IMR-90 (cell line): ENCODE data around the gene ALPI. TPM values are rescaled to one million over a fixed set of nuclear protein-coding genes. Genes with fewer than 3 reads are reported as not detected.

Experiments used
- ATAC-seq: fragments of 200-7000 bp; cut with Tn5 transposase; 2 replicates; pipeline ENCODE4 v1.9.1; 2020; ENCODE audit warnings: low read depth, mild to moderate bottlenecking, moderate library complexity
- BruUV-seq: library from RNA; stranded (reverse); fragments of 400-500 nt; replicated peaks from 2 replicates; lab custom pipeline; 2021; lab: Mats Ljungman, UMichigan
- CTCF ChIA-PET: fragments of 300-600 bp; formaldehyde crosslinking; extraction: SDS; loops from one replicate; lab custom pipeline; 2021; ENCODE audit warnings: antibody characterized with exemption; lab: Yijun Ruan, JAX
- POLR2A ChIA-PET: fragments of 300-600 bp; sonication (Branson Sonifier 250); formaldehyde crosslinking; loops from one replicate; lab custom pipeline; 2022; ENCODE audit warnings: antibody characterized with exemption; ENCODE audit not compliant: unreplicated experiment; lab: Charles Lee
- DNase-seq: peaks from one replicate; pipeline ENCODE4 v3.0.0; 2013
- H2AFZ ChIP-seq: replicated peaks from 2 replicates; pipeline ENCODE3; 2013; ENCODE audit warnings: low read length, mild to moderate bottlenecking; ENCODE audit not compliant: poor library complexity
- H2AK5ac ChIP-seq: 2 replicates; pipeline ENCODE4 v1.6.1; 2013; ENCODE audit warnings: low read depth, low read length, inconsistent platforms
- H2AK9ac ChIP-seq: replicated peaks from 2 replicates; pipeline ENCODE3; 2013; ENCODE audit warnings: mild to moderate bottlenecking, low read depth, low read length, moderate library complexity; ENCODE audit not compliant: poor library complexity
- H2BK120ac ChIP-seq: 2 replicates; pipeline ENCODE4 v1.6.1; 2013; ENCODE audit warnings: low read depth, low read length, inconsistent platforms
- H2BK15ac ChIP-seq: 3 replicates; pipeline ENCODE4 v1.6.1; 2013; ENCODE audit warnings: low read depth, low read length, inconsistent platforms
- H2BK20ac ChIP-seq: 2 replicates; pipeline ENCODE4 v1.6.1; 2013; ENCODE audit warnings: low read depth, mild to moderate bottlenecking, inconsistent platforms, low read length, moderate library complexity
- H2BK5ac ChIP-seq: 2 replicates; pipeline ENCODE4 v1.6.1; 2013; ENCODE audit warnings: mild to moderate bottlenecking, low read depth, low read length, inconsistent platforms; ENCODE audit not compliant: poor library complexity, severe bottlenecking
- H3K14ac ChIP-seq: replicated peaks from 2 replicates; pipeline ENCODE4 v1.6.1; 2013; ENCODE audit warnings: low read depth, low read length, inconsistent platforms
- H3K18ac ChIP-seq: 2 replicates; pipeline ENCODE4 v1.6.1; 2013; ENCODE audit warnings: low read depth, low read length, control low read depth
- H3K23ac ChIP-seq: 2 replicates; pipeline ENCODE4 v1.6.1; 2013; ENCODE audit warnings: low read depth, low read length, inconsistent platforms
- H3K27ac ChIP-seq: 2 replicates; pipeline ENCODE4 v1.5.1; 2013; ENCODE audit warnings: mild to moderate bottlenecking, control low read depth, low read length; ENCODE audit not compliant: insufficient read depth
- H3K27me3 ChIP-seq: 2 replicates; pipeline ENCODE4 v1.6.1; 2013; ENCODE audit warnings: low read length; ENCODE audit not compliant: control insufficient read depth, insufficient read depth
- H3K36me3 ChIP-seq: 2 replicates; pipeline ENCODE4 v1.6.1; 2013; ENCODE audit warnings: low read length, mixed read lengths; ENCODE audit not compliant: control insufficient read depth, insufficient read depth
- H3K4ac ChIP-seq: 2 replicates; pipeline ENCODE4 v1.6.1; 2013; ENCODE audit warnings: low read depth, low read length, inconsistent platforms
- H3K4me1 ChIP-seq: 2 replicates; pipeline ENCODE4 v1.6.1; 2013; ENCODE audit warnings: low read length, mixed read lengths; ENCODE audit not compliant: control insufficient read depth, insufficient read depth
- H3K4me2 ChIP-seq: 2 replicates; pipeline ENCODE4 v1.6.1; 2013; ENCODE audit warnings: low read depth, mild to moderate bottlenecking, control low read depth, low read length, moderate library complexity
- H3K4me3 ChIP-seq: 2 replicates; pipeline ENCODE4 v1.5.1; 2013; ENCODE audit warnings: low read depth, mild to moderate bottlenecking, control low read depth, low read length, moderate library complexity; ENCODE audit not compliant: insufficient read depth
- H3K56ac ChIP-seq: 2 replicates; pipeline ENCODE4 v1.6.1; 2013; ENCODE audit warnings: low read length, inconsistent platforms; ENCODE audit not compliant: insufficient read depth; ENCODE audit errors: extremely low read depth
- H3K79me1 ChIP-seq, 2 experiments: 2 replicates each; pipeline ENCODE4 v1.6.1; 2013; ENCODE audit warnings: low read length in 2 of 2, inconsistent platforms in 1 of 2, low read depth in 1 of 2
- H3K9ac ChIP-seq: 2 replicates; pipeline ENCODE4 v1.6.1; 2013; ENCODE audit warnings: low read depth, low read length, control low read depth
- H3K9me1 ChIP-seq: 2 replicates; pipeline ENCODE4 v1.6.1; 2013; ENCODE audit warnings: low read length, inconsistent platforms; ENCODE audit not compliant: insufficient read depth
- H3K9me3 ChIP-seq: 2 replicates; pipeline ENCODE4 v1.6.1; 2013; ENCODE audit warnings: low read length; ENCODE audit not compliant: control insufficient read depth, insufficient read depth
- H4K20me1 ChIP-seq: 2 replicates; pipeline ENCODE4 v1.6.1; 2013; ENCODE audit warnings: low read length, inconsistent platforms; ENCODE audit not compliant: insufficient read depth
- H4K5ac ChIP-seq: 2 replicates; pipeline ENCODE4 v1.6.1; 2013; ENCODE audit warnings: mild to moderate bottlenecking, low read depth, low read length, control low read depth
- H4K8ac ChIP-seq, 2 experiments: 2 replicates each; pipeline ENCODE4 v1.6.1; 2013; ENCODE audit warnings: low read depth in 2 of 2, low read length in 2 of 2, control low read depth in 1 of 2, inconsistent platforms in 1 of 2
- H4K91ac ChIP-seq: 2 replicates; pipeline ENCODE4 v1.6.1; 2013; ENCODE audit warnings: low read depth, low read length, inconsistent platforms; ENCODE audit not compliant: insufficient read depth
- BHLHE40 ChIP-seq: fragments of 150-350 bp; IDR thresholded peaks from 2 replicates; pipeline ENCODE4 v1.6.1; 2016; ENCODE audit warnings: mild to moderate bottlenecking, low read depth, low read length
- CEBPB ChIP-seq: IDR thresholded peaks from 2 replicates; pipeline ENCODE4 v1.6.1; 2012; ENCODE audit warnings: low read depth, low read length, improper control_type of control experiment
- CHD1 ChIP-seq: IDR thresholded peaks from 2 replicates; pipeline ENCODE4 v1.6.1; 2012; ENCODE audit warnings: low read depth, low read length, improper control_type of control experiment
- ELK1 ChIP-seq: fragments of 150-350 bp; IDR thresholded peaks from 2 replicates; pipeline ENCODE4 v1.6.1; 2016; ENCODE audit warnings: low read depth, mild to moderate bottlenecking, low read length, moderate library complexity, borderline replicate concordance
- MXI1 ChIP-seq: IDR thresholded peaks from 2 replicates; pipeline ENCODE4 v1.6.1; 2012; ENCODE audit warnings: low read depth, mild to moderate bottlenecking, low read length, moderate library complexity, borderline replicate concordance
- POLR2A ChIP-seq: IDR thresholded peaks from 2 replicates; pipeline ENCODE4 v1.6.1; 2012; ENCODE audit warnings: mild to moderate bottlenecking, low read depth, low read length
- USF2 ChIP-seq: fragments of 150-350 bp; IDR thresholded peaks from 2 replicates; pipeline ENCODE4 v1.6.1; 2017; ENCODE audit warnings: mild to moderate bottlenecking, antibody characterized with exemption, low read length, low read depth
- WGBS, 2 experiments: methylation state at CpG; one replicate each; pipeline versions ENCODE4 v1.1.5 to v1.1.7; 2013; ENCODE audit warnings: missing lambda C conversion rate in 2 of 2; ENCODE audit not compliant: insufficient read length in 1 of 2; ENCODE audit errors: extremely low coverage in 2 of 2; 5-methylcytosine and 5-hydroxymethylcytosine counted together
- dilution Hi-C: fragments of 300-500 bp; cut with HindIII; formaldehyde crosslinking; loops from one replicate; pipeline ENCODE4 v1.14.3; 2018; ENCODE audit warnings: low sequenced_read_pairs; ENCODE audit not compliant: unreplicated experiment
- in situ Hi-C: fragments of 300-500 bp; cut with MboI; formaldehyde crosslinking; loops from 3 replicates; pipeline ENCODE4 v1.14.3; 2019; ENCODE audit warnings: low sequenced_read_pairs, inconsistent platforms, mixed read lengths
- intact Hi-C: fragments of 100-400 bp; cut with micrococcal nuclease; formaldehyde crosslinking; loops from 2 replicates; pipeline ENCODE4 v1.10.0; 2022
- polyA plus RNA-seq, 3 experiments: library from polyadenylated mRNA; depleted of rRNA; stranded (reverse); fragments of >200 nt; gene quantifications; 2 replicates each; pipeline ENCODE4 v1.2.3, GENCODE V29; 2012; ENCODE audit warnings: low replicate concordance in 1 of 3
- total RNA-seq: library from RNA; depleted of rRNA; stranded (reverse); fragments of >200 nt; gene quantifications from 2 replicates; pipeline ENCODE4 v1.2.3, GENCODE V29; 2012

The ALPI gene
- total and polyA plus RNA-seq, 2 of the 4 experiments (the other 2 are of a cell fraction) = not detected

GRCh38 chr2:232406556-232407310 lies 49.2 kb upstream of the ALPI start, which contains the start of gene ALPG:
ALPG (plus strand) TSS chr2:232406844; CDS start chr2:232406895, 51 bp downstream.
- Histone ChIP-seq H2AFZ (no peak within 1 kb of the TSS), H3K27me3 (peaks cover 14% of the 10 kb centered on the region), H2AK5ac (no peak within 1 kb of the TSS), H2BK15ac (no peak within 1 kb of the TSS), H3K4me1 (no peaks in the 10 kb centered on the region), H3K4me2 (no peak within 1 kb of the TSS), H2AK9ac (no peak within 1 kb of the TSS), H2BK5ac (no peak within 1 kb of the TSS), H2BK20ac (no peak within 1 kb of the TSS), H4K20me1 (no peaks in the 10 kb centered on the region), H3K18ac (no peak within 1 kb of the TSS), H3K4ac (no peak within 1 kb of the TSS), H3K27ac (no peak within 1 kb of the TSS), H2BK120ac (no peak within 1 kb of the TSS), H3K14ac (no peak within 1 kb of the TSS), H4K8ac (no peak within 1 kb of the TSS), H3K79me1 (no peaks in the 10 kb centered on the region), H3K23ac (no peak within 1 kb of the TSS), H3K9ac (no peak within 1 kb of the TSS), H3K9me1 (no peaks in the 10 kb centered on the region), H3K56ac (no peak within 1 kb of the TSS), H4K91ac (no peak within 1 kb of the TSS), H3K36me3 (no peaks in the 10 kb centered on the region), H3K9me3 (no peaks in the 10 kb centered on the region), H3K4me3 (no peak within 1 kb of the TSS), H4K5ac (no peak within 1 kb of the TSS)
- ATAC-seq (no peak), DNase-seq (no peak)
- in situ Hi-C loops = no loop called here
- CTCF ChIA-PET = no interaction called here
- no peak for TF ChIP-seq CEBPB
- no peak for TF ChIP-seq MXI1
- no peak for TF ChIP-seq CHD1
- no peak for TF ChIP-seq ELK1
- TF ChIP-seq POLR2A = no peak
- no peak for TF ChIP-seq BHLHE40
- no peak for TF ChIP-seq USF2
- intact Hi-C loops = no loop called here
- POLR2A ChIA-PET = interaction anchor here (0.6 kb wide), 1 partner anchor 10 kb away, joined by 3 read pairs; no protein-coding TSS in a partner anchor
- no TSS peak for BruUV-seq
- WGBS, 2 experiments = 20% methylated on average over 1 of the region's 17 CpGs; no CpG with 5 or more reads in 1 of the 2 experiments
- dilution Hi-C loops = no loop called here
